Renal cortex interstitium (tissue), 11 donors: Measurements from ENCODE around the gene ARHGAP9. TPM values are rescaled to one million over a fixed set of nuclear protein-coding genes. Genes with fewer than 3 reads are reported as not detected.
"Not testable (repeated sequence)": the region's sequence is repeated elsewhere in the genome, so short reads cannot be mapped to it uniquely, and the experiment has no call there.

Source experiments
- DNase-seq, 11 donors: peaks; one replicate each; pipeline ENCODE4 v3.0.0-alpha.2; 2013; ENCODE audit warnings: low read depth in 9 of 11, low spot score in 4 of 11; ENCODE audit errors: extremely low read depth in 1 of 11
- polyA plus RNA-seq, 3 donors: library from polyadenylated mRNA; unstranded; fragments of 120-200 nt; gene quantifications; one replicate each; pipeline ENCODE4 v1.2.1, GENCODE V29; 2013; ENCODE audit not compliant: insufficient read length in 3 of 3

ARHGAP9 gene
- polyA plus RNA-seq, 3 donors: 2.9 to 3.1 (median 3.0) TPM

GRCh38 chr12:57452181-57452936 lies 27.3 kb downstream of the ARHGAP9 start:
- no peak for DNase-seq

GRCh38 chr12:57451233-57451778 lies 28.4 kb downstream of the ARHGAP9 start:
- no peak for DNase-seq

- DNase-seq: no peak
Measured at GRCh38 chr12:57450057-57450456, 29.6 kb downstream of the ARHGAP9 start.

- DNase-seq: no peak
Measured at GRCh38 chr12:57449375-57449774, 30.3 kb downstream of the ARHGAP9 start.

GRCh38 chr12:57448669-57449068 lies 31.0 kb downstream of the ARHGAP9 start:
- DNase-seq: no peak

GRCh38 chr12:57446292-57446960 lies 33.2 kb downstream of the ARHGAP9 start:
- DNase-seq: no peak

GRCh38 chr12:57444744-57445143 lies 34.9 kb downstream of the ARHGAP9 start:
- DNase-seq: no peak

GRCh38 chr12:57444337-57444736 lies 35.3 kb downstream of the ARHGAP9 start:
- not testable (repeated sequence) for DNase-seq

GRCh38 chr12:57441846-57442427 lies 37.7 kb downstream of the ARHGAP9 start:
- DNase-seq: no peak

- not testable (repeated sequence) for DNase-seq
Measured at GRCh38 chr12:57441393-57441792, 38.3 kb downstream of the ARHGAP9 start.

GRCh38 chr12:57439762-57440266 lies 39.9 kb downstream of the ARHGAP9 start:
- DNase-seq: no peak

- no peak for DNase-seq
Measured at GRCh38 chr12:57438400-57438799, 41.3 kb downstream of the ARHGAP9 start.

GRCh38 chr12:57435293-57435692 lies 44.4 kb downstream of the ARHGAP9 start:
- DNase-seq: no peak

GRCh38 chr12:57434517-57435223 lies 45.0 kb downstream of the ARHGAP9 start, which contains the start of gene INHBC:
Gene INHBC (plus strand): TSS chr12:57434784. CDS start chr12:57434887, 103 bp downstream.
- DNase-seq: no peak

- no peak for DNase-seq
Measured at GRCh38 chr12:57433370-57433769, 46.3 kb downstream of the ARHGAP9 start.

GRCh38 chr12:57431654-57432188 lies 47.9 kb downstream of the ARHGAP9 start:
- no peak for DNase-seq

- DNase-seq: peak; percentile 85 to 94 (median 90)
Measured at GRCh38 chr12:57430931-57431566, 48.6 kb downstream of the ARHGAP9 start, which contains the start of gene R3HDM2. Gene R3HDM2 (minus strand): TSS chr12:57431043. CDS start chr12:57310428, 120,615 bp downstream.
